ENCODE measurements around the gene RASSF3. TPM values are rescaled to one million over a fixed set of nuclear protein-coding genes. Genes with fewer than 3 reads are reported as not detected.
A peak's percentile ranks its signal among the peaks of the same experiment; 100 is the strongest.

The RASSF3 gene
- total RNA-seq, 6 experiments from 2014 or later, result 5.8 to 27.3 (median 10.6) TPM

DNA sequence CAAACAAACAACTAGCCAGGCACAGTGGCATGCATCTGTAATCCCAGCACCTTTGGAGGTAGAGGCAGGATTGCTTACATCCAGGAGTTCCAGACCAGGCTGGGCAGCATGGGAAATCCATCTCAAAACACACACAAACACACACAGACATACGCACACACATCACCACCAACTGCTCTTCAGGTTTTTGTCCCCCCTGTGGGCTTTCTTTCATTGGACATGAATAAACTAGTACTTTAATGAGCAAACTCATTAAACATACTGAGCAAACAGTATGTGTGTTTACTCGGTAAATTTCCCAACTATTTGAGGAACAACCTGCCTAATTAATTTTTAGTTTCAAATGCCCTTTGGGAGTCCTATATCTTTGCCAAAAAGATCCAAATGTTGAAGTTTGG, 10.1 kb upstream of the RASSF3 start:
- TF ChIP-seq POLR2A (IDR thresholded peaks at IDR 0.05), result no peak
- TF ChIP-seq, protein P1, sequence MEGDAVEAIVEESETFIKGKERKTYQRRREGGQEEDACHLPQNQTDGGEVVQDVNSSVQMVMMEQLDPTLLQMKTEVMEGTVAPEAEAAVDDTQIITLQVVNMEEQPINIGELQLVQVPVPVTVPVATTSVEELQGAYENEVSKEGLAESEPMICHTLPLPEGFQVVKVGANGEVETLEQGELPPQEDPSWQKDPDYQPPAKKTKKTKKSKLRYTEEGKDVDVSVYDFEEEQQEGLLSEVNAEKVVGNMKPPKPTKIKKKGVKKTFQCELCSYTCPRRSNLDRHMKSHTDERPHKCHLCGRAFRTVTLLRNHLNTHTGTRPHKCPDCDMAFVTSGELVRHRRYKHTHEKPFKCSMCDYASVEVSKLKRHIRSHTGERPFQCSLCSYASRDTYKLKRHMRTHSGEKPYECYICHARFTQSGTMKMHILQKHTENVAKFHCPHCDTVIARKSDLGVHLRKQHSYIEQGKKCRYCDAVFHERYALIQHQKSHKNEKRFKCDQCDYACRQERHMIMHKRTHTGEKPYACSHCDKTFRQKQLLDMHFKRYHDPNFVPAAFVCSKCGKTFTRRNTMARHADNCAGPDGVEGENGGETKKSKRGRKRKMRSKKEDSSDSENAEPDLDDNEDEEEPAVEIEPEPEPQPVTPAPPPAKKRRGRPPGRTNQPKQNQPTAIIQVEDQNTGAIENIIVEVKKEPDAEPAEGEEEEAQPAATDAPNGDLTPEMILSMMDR (IDR thresholded peaks at IDR 0.05), result no peak
- no peak for DNase-seq
- Histone ChIP-seq H3K4me1 (no peaks in the 10 kb centered on the region), H3K27ac (no peak overlapping the region), H3K36me3 (no peaks in the 10 kb centered on the region), H3K4me3 (no peak overlapping the region), H3K9me3 (no peaks in the 10 kb centered on the region), H3K27me3 (no peaks in the 10 kb centered on the region)
- no peak for ATAC-seq
- 41% methylated on average over 2 of the region's 2 CpGs for WGBS (ENCODE audit: insufficient coverage, low coverage, low lambda C conversion rate, missing lambda C conversion rate)
- intact Hi-C loops (cut with DNase I), result no loop called here

DNA sequence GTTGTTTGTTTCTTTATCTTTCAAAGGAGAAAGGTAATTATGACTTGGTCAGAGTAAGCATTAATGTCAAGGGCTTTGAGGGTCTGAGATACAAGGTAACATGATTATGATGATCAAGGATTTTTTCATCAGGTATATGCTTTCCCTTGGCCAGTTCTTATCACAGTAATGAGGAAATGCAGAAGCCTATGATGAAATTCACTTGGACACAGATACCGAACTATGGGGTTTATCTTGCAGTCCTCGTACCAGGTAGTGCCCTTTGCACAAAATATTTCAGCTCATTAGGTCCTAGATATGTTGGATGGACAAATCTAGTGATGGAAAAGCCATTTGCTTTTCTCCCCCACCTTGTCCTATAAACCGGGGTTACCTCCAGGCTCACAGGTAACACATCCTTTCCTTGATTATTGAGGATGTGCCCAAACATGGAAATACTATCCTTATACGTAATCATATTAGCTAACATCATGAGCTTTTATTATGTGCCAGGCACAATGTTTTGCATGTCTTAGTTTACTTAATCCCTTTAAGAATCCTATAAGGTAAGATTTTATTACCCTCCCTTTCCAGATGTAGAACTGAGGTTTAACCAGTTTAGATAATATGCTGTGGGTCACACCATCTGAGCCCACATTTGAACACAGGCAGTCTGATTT, 7.0 kb upstream of the RASSF3 start:
- Histone ChIP-seq H3K36me3 (no peaks in the 10 kb centered on the region), H3K4me1 (no peaks in the 10 kb centered on the region), H3K27ac (no peak overlapping the region), H3K9me3 (no peaks in the 10 kb centered on the region), H3K4me3 (no peak overlapping the region), H3K27me3 (no peaks in the 10 kb centered on the region)
- intact Hi-C loops (cut with DNase I), result no loop called here
- DNase-seq (no peak), ATAC-seq (peak in 3 of 4 donors; percentile 74 to 94 (median 78))
- 43% methylated on average over 4 of the region's 4 CpGs for WGBS (ENCODE audit: insufficient coverage, low coverage, low lambda C conversion rate, missing lambda C conversion rate)
- TF ChIP-seq, protein P1 (IDR thresholded peaks at IDR 0.05), result no peak
- TF ChIP-seq POLR2A (IDR thresholded peaks at IDR 0.05), result no peak

DNA sequence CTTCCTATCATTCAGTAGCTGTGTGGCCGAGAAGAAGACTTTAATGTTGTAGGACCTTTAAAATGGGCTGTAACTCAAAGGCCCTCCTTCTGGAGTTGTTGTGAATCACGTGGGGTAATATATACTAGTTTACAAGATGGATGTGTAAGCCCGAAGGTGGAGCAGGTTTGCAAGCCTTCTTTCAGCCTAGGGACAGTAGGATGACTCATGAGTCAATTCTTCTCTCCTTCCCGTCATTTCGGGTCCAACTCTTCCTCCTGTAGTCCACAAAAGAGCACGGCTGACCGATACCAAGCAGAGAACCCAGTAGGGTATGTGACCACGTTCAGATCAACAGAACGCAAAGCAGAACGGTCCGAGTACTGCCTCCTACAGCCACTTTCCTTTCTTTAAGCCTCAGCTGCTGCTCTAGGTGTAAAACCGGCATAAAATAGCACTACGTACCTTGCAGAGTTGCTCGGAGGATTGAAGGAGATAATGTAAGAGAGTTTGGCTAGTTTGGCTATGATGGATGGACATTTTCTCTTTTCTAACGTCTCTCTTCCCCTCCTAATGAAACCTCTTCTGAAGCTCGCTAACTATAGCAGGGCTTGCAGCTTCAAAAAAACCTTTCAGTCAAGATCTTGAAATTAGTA, 1.3 kb upstream of the RASSF3 start:
- intact Hi-C loops (cut with DNase I), result no loop called here
- Histone ChIP-seq H3K27ac (peak overlapping the region; percentile 31 to 87 (median 77)), H3K4me3 (peak overlapping the region; percentile 68 to 76 (median 75)), H3K9me3 (no peaks in the 10 kb centered on the region), H3K4me1 (peaks cover 0 to 8% (median 0%) of the 10 kb centered on the region in 4 donors), H3K36me3 (no peaks in the 10 kb centered on the region), H3K27me3 (no peaks in the 10 kb centered on the region)
- 5% methylated on average over 13 of the region's 16 CpGs for WGBS (ENCODE audit: insufficient coverage, low coverage, low lambda C conversion rate, missing lambda C conversion rate)
- peak; percentile 4 to 33 (median 15) for ATAC-seq
- DNase-seq, result peak in 1 of 3 donors; percentile 20
- TF ChIP-seq, protein P1 (IDR thresholded peaks at IDR 0.05), result no peak
- no peak for TF ChIP-seq POLR2A (IDR thresholded peaks at IDR 0.05)

DNA sequence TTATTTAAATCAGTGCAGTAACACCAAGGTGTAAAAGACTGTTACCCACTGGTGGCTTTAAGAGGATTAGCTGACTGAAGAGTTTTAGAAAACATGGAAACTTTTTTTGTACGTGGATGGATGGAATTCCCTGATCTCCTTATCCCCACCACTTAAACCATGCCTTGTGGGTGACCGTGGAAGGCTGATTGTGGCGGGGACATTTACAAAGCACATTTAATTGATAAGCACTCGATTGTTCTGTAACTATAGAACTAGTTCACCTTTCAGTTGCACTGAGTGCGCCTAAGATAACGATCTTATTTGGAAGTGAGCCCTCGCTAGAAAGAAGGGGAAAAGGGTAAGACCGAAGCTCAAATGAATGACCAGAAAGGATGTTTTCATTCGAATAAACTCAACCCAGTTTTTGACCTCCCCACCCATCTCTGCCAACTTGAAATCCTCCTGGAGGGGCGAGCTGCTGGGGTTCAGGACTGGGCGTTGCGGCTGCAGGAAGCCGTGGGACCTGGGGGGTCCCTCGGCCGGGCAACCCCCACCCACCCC, 688 bp upstream of the RASSF3 start:
- H3K4me3 ChIP-seq, result peak overlapping the region; percentile 68 to 76 (median 75)
- no peaks in the 10 kb centered on the region for H3K27me3 ChIP-seq
- TF ChIP-seq, protein P1 (IDR thresholded peaks at IDR 0.05), result no peak
- no peak for TF ChIP-seq POLR2A (IDR thresholded peaks at IDR 0.05)
- H3K4me1 ChIP-seq, result peaks cover 0 to 8% (median 0%) of the 10 kb centered on the region in 4 donors
- H3K27ac ChIP-seq, result peak overlapping the region; percentile 34 to 87 (median 77)
- ATAC-seq (peak in 3 of 4 donors; percentile 3 to 7 (median 4)), DNase-seq (no peak)
- H3K36me3 ChIP-seq, result no peaks in the 10 kb centered on the region
- WGBS (ENCODE audit: insufficient coverage, low coverage, low lambda C conversion rate, missing lambda C conversion rate), result 0% methylated on average over 10 of the region's 15 CpGs
- intact Hi-C loops (cut with DNase I), result no loop called here
- H3K9me3 ChIP-seq, result no peaks in the 10 kb centered on the region
